Neural cell (in vitro differentiated cells): Measurements from ENCODE around the gene HGD. TPM values are rescaled to one million over a fixed set of nuclear protein-coding genes. Genes with fewer than 3 reads are reported as not detected.
"Not testable (repeated sequence)": the region's sequence is repeated elsewhere in the genome, so short reads cannot be mapped to it uniquely, and the experiment has no call there.

ENCODE experiments used
- H2AFZ ChIP-seq: fragments of 200-600, 300-800 bp; sonication (generic), shearing (Covaris generic); 2 replicates; pipeline ENCODE4 v1.6.0; 2014; ENCODE audit warnings: low read depth, mild to moderate bottlenecking, antibody characterized with exemption, low read length, moderate library complexity
- H3F3A ChIP-seq: fragments of 200-600 bp; shearing (Covaris generic); 2 replicates; pipeline ENCODE4 v1.6.1; 2016; ENCODE audit warnings: mild to moderate bottlenecking, moderate library complexity, mixed read lengths, antibody characterized with exemption, low read length; ENCODE audit not compliant: insufficient read depth, poor library complexity, severe bottlenecking
- H3K27ac ChIP-seq: fragments of 200-600, 300-800 bp; sonication (generic), shearing (Covaris generic); 2 replicates; pipeline ENCODE4 v1.5.1; 2014; ENCODE audit warnings: mild to moderate bottlenecking, low read length, moderate library complexity
- H3K27me3 ChIP-seq: fragments of 300-800, 200-600 bp; sonication (generic), shearing (Covaris generic); 2 replicates; pipeline ENCODE4 v1.6.0; 2014; ENCODE audit warnings: mild to moderate bottlenecking, low read depth, low read length, moderate library complexity; ENCODE audit not compliant: insufficient read depth
- H3K36me3 ChIP-seq: fragments of 300-800, 200-600 bp; sonication (generic), shearing (Covaris generic); 2 replicates; pipeline ENCODE4 v1.5.1; 2014; ENCODE audit warnings: mild to moderate bottlenecking, antibody characterized with exemption, low read length, moderate library complexity; ENCODE audit not compliant: insufficient read depth
- H3K4me2 ChIP-seq: fragments of 300-800, 200-600 bp; sonication (generic), shearing (Covaris generic); 2 replicates; pipeline ENCODE4 v1.6.0; 2014; ENCODE audit warnings: mild to moderate bottlenecking, low read length
- H3K4me3 ChIP-seq: fragments of 300-800, 200-600 bp; sonication (generic), shearing (Covaris generic); 2 replicates; pipeline ENCODE4 v1.5.1; 2014; ENCODE audit warnings: mild to moderate bottlenecking, low read length, moderate library complexity
- H3K79me2 ChIP-seq: fragments of 200-600 bp; shearing (Covaris generic); replicated peaks from 2 replicates; pipeline ENCODE4 v1.6.0; 2014; ENCODE audit warnings: mild to moderate bottlenecking, low read length, moderate library complexity; ENCODE audit not compliant: insufficient read depth
- H3K9ac ChIP-seq: fragments of 300-800, 200-600 bp; sonication (generic), shearing (Covaris generic); 2 replicates; pipeline ENCODE4 v1.6.1; 2016; ENCODE audit warnings: mild to moderate bottlenecking, low read length, mixed read lengths
- H3K9me2 ChIP-seq: fragments of 200-600 bp; shearing (Covaris generic); 2 replicates; pipeline ENCODE4 v1.6.1; 2016; ENCODE audit warnings: mild to moderate bottlenecking, low read length, mixed read lengths; ENCODE audit not compliant: insufficient read depth
- H3K9me3 ChIP-seq: fragments of 200-600, 300-800 bp; sonication (generic), shearing (Covaris generic); 2 replicates; pipeline ENCODE4 v1.6.1; 2016; ENCODE audit warnings: mild to moderate bottlenecking, mixed run types, low read length, moderate library complexity, mixed read lengths
- H4K20me1 ChIP-seq: fragments of 200-600 bp; shearing (Covaris generic); 2 replicates; pipeline ENCODE4 v1.6.1; 2016; ENCODE audit warnings: mild to moderate bottlenecking, mixed run types; ENCODE audit not compliant: insufficient read depth
- EP300 ChIP-seq: fragments of 450-650 bp; conservative IDR thresholded peaks from 2 replicates; pipeline ENCODE4 v1.6.1; 2014; ENCODE audit warnings: antibody characterized with exemption, mild to moderate bottlenecking, moderate library complexity; ENCODE audit not compliant: poor library complexity, severe bottlenecking
- EZH2 ChIP-seq: fragments of 200-600, 300-800 bp; shearing (Covaris generic), sonication (generic); IDR thresholded peaks from 2 replicates; pipeline ENCODE4 v1.6.1; 2014; ENCODE audit warnings: antibody characterized with exemption, low read length, borderline replicate concordance, mild to moderate bottlenecking; ENCODE audit not compliant: insufficient read depth, poor library complexity, severe bottlenecking
- MXI1 ChIP-seq: fragments of 450-650 bp; conservative IDR thresholded peaks from 2 replicates; pipeline ENCODE4 v1.6.1; 2014; ENCODE audit warnings: antibody characterized with exemption, mild to moderate bottlenecking; ENCODE audit not compliant: poor library complexity, severe bottlenecking
- POLR2AphosphoS5 ChIP-seq: IDR thresholded peaks from 2 replicates; pipeline ENCODE4 v1.6.1; 2012
- RAD21 ChIP-seq: fragments of 450-650 bp; conservative IDR thresholded peaks from 2 replicates; pipeline ENCODE4 v1.6.1; 2014; ENCODE audit warnings: antibody characterized with exemption, mild to moderate bottlenecking, moderate library complexity
- SMC3 ChIP-seq: fragments of 450-650 bp; conservative IDR thresholded peaks from 2 replicates; pipeline ENCODE4 v1.6.1; 2014; ENCODE audit warnings: antibody characterized with exemption, mild to moderate bottlenecking, moderate library complexity; ENCODE audit not compliant: poor library complexity
- TAF1 ChIP-seq: IDR thresholded peaks from 2 replicates; pipeline ENCODE4 v1.6.1; 2012; ENCODE audit warnings: low read depth
- polyA plus RNA-seq: library from polyadenylated mRNA; depleted of rRNA; stranded (reverse); fragments of >200 nt; gene quantifications from 2 replicates; pipeline ENCODE4 v1.2.3, GENCODE V29; 2014
- TF ChIP-seq, protein P1 (sequence below): IDR thresholded peaks from 2 replicates; pipeline ENCODE4 v1.6.1; 2012; ENCODE audit warnings: borderline replicate concordance
- TF ChIP-seq, protein P2 (sequence below): fragments of 450-650 bp; IDR thresholded peaks from 2 replicates; pipeline ENCODE4 v1.5.1; 2014; ENCODE audit warnings: antibody characterized with exemption, mild to moderate bottlenecking, moderate library complexity; ENCODE audit not compliant: poor library complexity, severe bottlenecking

HGD gene
- polyA plus RNA-seq, 1 donor from 2014 or later, result not detected

DNA sequence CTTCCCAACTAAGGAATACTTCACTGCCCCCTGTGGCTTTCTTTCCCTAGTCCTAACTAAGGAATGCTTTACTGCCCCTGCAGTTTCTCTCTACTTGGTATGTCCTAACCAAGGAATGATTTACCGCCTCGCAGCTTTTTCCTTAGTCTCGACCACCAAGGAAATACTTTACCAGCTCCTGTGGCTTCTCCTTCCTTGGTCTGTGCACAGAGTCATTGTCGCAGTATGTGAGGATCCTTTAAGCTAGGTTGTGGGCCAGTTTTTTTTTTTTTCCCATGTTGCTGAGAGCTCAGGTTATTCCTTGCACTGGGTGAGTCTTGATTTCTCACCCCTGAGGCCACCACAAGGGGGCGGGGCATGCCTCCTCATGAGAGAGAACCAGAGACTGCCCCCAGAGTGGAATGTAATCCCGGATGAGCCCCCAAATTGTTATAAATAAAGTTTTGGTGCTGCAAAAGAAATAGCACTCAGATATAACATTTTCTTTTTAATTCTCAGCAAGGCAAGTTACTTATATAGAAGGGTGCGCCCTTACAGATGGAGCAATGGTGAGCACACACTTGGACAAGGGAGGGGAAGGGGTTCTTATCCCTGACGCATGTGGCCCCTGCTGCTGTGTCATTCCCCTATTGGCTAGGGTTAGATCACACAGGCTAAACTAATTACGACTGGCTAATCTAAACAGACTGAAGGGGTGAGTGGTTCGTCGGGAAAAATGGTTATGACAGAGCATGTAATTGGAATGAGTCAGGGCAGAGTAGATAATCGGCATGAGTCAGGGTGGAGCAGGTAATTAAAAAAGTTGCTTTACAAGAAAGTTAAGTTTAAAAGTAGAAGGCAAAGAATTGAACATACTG is 58.9 kb downstream of the HGD start:
- TF ChIP-seq EZH2 (no peak), SMC3 (no peak), MXI1 (no peak), TAF1 (no peak), RAD21 (no peak), POLR2AphosphoS5 (no peak), EP300 (no peak)
- TF ChIP-seq, protein P1, sequence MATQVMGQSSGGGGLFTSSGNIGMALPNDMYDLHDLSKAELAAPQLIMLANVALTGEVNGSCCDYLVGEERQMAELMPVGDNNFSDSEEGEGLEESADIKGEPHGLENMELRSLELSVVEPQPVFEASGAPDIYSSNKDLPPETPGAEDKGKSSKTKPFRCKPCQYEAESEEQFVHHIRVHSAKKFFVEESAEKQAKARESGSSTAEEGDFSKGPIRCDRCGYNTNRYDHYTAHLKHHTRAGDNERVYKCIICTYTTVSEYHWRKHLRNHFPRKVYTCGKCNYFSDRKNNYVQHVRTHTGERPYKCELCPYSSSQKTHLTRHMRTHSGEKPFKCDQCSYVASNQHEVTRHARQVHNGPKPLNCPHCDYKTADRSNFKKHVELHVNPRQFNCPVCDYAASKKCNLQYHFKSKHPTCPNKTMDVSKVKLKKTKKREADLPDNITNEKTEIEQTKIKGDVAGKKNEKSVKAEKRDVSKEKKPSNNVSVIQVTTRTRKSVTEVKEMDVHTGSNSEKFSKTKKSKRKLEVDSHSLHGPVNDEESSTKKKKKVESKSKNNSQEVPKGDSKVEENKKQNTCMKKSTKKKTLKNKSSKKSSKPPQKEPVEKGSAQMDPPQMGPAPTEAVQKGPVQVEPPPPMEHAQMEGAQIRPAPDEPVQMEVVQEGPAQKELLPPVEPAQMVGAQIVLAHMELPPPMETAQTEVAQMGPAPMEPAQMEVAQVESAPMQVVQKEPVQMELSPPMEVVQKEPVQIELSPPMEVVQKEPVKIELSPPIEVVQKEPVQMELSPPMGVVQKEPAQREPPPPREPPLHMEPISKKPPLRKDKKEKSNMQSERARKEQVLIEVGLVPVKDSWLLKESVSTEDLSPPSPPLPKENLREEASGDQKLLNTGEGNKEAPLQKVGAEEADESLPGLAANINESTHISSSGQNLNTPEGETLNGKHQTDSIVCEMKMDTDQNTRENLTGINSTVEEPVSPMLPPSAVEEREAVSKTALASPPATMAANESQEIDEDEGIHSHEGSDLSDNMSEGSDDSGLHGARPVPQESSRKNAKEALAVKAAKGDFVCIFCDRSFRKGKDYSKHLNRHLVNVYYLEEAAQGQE, result no peak
- TF ChIP-seq, protein P2, sequence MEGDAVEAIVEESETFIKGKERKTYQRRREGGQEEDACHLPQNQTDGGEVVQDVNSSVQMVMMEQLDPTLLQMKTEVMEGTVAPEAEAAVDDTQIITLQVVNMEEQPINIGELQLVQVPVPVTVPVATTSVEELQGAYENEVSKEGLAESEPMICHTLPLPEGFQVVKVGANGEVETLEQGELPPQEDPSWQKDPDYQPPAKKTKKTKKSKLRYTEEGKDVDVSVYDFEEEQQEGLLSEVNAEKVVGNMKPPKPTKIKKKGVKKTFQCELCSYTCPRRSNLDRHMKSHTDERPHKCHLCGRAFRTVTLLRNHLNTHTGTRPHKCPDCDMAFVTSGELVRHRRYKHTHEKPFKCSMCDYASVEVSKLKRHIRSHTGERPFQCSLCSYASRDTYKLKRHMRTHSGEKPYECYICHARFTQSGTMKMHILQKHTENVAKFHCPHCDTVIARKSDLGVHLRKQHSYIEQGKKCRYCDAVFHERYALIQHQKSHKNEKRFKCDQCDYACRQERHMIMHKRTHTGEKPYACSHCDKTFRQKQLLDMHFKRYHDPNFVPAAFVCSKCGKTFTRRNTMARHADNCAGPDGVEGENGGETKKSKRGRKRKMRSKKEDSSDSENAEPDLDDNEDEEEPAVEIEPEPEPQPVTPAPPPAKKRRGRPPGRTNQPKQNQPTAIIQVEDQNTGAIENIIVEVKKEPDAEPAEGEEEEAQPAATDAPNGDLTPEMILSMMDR, result no peak
- no peaks in the 10 kb centered on the region for H3F3A ChIP-seq
- H3K4me3 ChIP-seq, result no peak overlapping the region
- H4K20me1 ChIP-seq, result no peaks in the 10 kb centered on the region
- H3K9ac ChIP-seq, result no peak overlapping the region
- no peaks in the 10 kb centered on the region for H3K36me3 ChIP-seq
- no peaks in the 10 kb centered on the region for H3K9me2 ChIP-seq
- no peaks in the 10 kb centered on the region for H3K79me2 ChIP-seq
- H3K9me3 ChIP-seq, result no peaks in the 10 kb centered on the region
- no peak overlapping the region for H2AFZ ChIP-seq
- H3K27me3 ChIP-seq, result no peaks in the 10 kb centered on the region
- H3K27ac ChIP-seq, result no peak overlapping the region
- H3K4me2 ChIP-seq, result no peak overlapping the region

DNA sequence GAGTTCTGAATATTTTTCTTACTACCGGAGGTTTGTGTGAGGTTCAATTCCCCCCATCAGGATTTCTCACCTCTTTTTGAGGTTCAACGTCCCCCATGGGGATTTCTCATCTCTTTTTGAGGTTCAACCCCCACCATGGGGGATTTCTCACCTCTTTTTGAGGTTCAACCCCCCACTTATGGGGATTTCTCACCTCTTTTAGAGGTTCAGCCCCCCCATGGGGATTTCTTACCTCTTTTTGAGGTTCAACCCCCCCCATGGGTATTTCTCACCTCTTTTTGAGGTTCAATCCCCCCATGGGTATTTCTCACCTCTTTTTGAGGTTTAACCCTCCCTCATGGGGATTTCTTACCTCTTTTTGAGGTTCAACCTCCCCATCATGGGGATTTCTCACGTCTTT is 59.6 kb downstream of the HGD start:
- Histone ChIP-seq H3K9me2 (no peaks in the 10 kb centered on the region), H3K27me3 (no peaks in the 10 kb centered on the region), H4K20me1 (no peaks in the 10 kb centered on the region), H3K79me2 (no peaks in the 10 kb centered on the region), H3K9ac (no peak overlapping the region), H3F3A (no peaks in the 10 kb centered on the region), H3K36me3 (no peaks in the 10 kb centered on the region), H3K27ac (no peak overlapping the region), H3K4me2 (no peak overlapping the region), H2AFZ (no peak overlapping the region), H3K4me3 (no peak overlapping the region), H3K9me3 (no peaks in the 10 kb centered on the region)
- no peak for TF ChIP-seq RAD21
- TF ChIP-seq EZH2, result no peak
- no peak for TF ChIP-seq MXI1
- TF ChIP-seq SMC3, result no peak
- TF ChIP-seq EP300, result no peak
- TF ChIP-seq, protein P2, result no peak
- TF ChIP-seq TAF1, result no peak

DNA sequence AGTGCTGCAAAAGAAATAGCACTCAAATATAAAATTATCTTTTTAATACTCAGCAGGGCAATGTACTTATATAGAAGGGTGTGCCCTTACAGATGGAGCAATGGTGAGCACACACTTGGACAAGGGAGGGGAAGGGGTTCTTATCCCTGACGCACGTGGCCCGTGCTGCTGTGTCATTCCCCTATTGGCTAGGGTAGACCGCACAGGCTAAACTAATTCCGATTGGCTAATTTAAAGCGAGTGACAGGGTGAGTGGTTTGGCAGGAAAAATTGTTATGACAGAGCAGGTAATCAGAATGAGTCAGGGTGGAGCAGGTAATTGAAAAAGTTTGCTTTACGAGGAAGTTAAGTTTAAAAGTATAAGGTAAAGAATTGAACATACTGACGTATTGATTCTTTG is 65.3 kb downstream of the HGD start:
- H3K4me2 ChIP-seq, H3K79me2 ChIP-seq, H3K9ac ChIP-seq, H3F3A ChIP-seq, H2AFZ ChIP-seq, H4K20me1 ChIP-seq, H3K27ac ChIP-seq, H3K9me2 ChIP-seq, H3K36me3 ChIP-seq, H3K4me3 ChIP-seq, H3K9me3 ChIP-seq, H3K27me3 ChIP-seq: not testable (repeated sequence)
